GM12878 (cell line): Measurements from ENCODE around the gene PMP22.

ENCODE experiments used
- CHD2 ChIP-seq: IDR thresholded peaks from 2 replicates; pipeline ENCODE4 v1.6.1; 2011; ENCODE audit warnings: low read depth, low read length, improper control_type of control experiment, borderline replicate concordance
- CTCF ChIP-seq, 3 experiments: IDR thresholded peaks in 2 of 3; conservative IDR thresholded peaks in 1 of 3; 2 replicates each; pipeline ENCODE4 v1.5.1; 2011; ENCODE audit warnings: low read depth in 3 of 3, low read length in 3 of 3, mild to moderate bottlenecking in 3 of 3, control low read depth in 2 of 3, moderate library complexity in 2 of 3, inconsistent platforms in 1 of 3, mixed read lengths in 1 of 3; ENCODE audit not compliant: control insufficient read depth in 2 of 3, insufficient read depth in 1 of 3; ENCODE audit errors: extremely low read depth in 1 of 3
- ETV6 ChIP-seq, 2 experiments: fragments of 450-650 bp in 1 of 2; IDR thresholded peaks in 1 of 2; conservative IDR thresholded peaks in 1 of 2; 2 replicates each; pipeline ENCODE4 v1.6.1; 2014; ENCODE audit warnings: antibody characterized with exemption in 1 of 2, borderline replicate concordance in 1 of 2, low read depth in 1 of 2, mild to moderate bottlenecking in 1 of 2, moderate library complexity in 1 of 2
- MEF2A ChIP-seq: IDR thresholded peaks from 2 replicates; pipeline ENCODE4 v1.6.1; 2011; ENCODE audit warnings: low read depth, mild to moderate bottlenecking, low read length, moderate library complexity; ENCODE audit not compliant: insufficient read depth
- NFXL1 ChIP-seq: fragments of 450-650 bp; IDR thresholded peaks from 2 replicates; pipeline ENCODE4 v1.6.1; 2017; ENCODE audit warnings: antibody characterized with exemption, mild to moderate bottlenecking, borderline replicate concordance
- USF1 ChIP-seq: IDR thresholded peaks from 2 replicates; pipeline ENCODE4 v1.6.1; 2011; ENCODE audit warnings: borderline replicate concordance, low read depth, mild to moderate bottlenecking, moderate library complexity, mixed read lengths, low read length; ENCODE audit not compliant: insufficient read depth; ENCODE audit errors: extremely low read length
- ZBTB11 ChIP-seq: fragments of 450-650 bp; formaldehyde crosslinking; IDR thresholded peaks from 2 replicates; pipeline ENCODE4 v1.5.0; 2022; ENCODE audit warnings: mild to moderate bottlenecking, missing genetic modification characterization
- ZNF622 ChIP-seq: fragments of 450-650 bp; IDR thresholded peaks from 2 replicates; pipeline ENCODE4 v1.6.1; 2017; ENCODE audit warnings: mild to moderate bottlenecking, inconsistent platforms

GRCh38 chr17:15181333-15181732 lies 83.8 kb downstream of the PMP22 start:
- TF ChIP-seq NFXL1, result no peak
- TF ChIP-seq ETV6 (conservative IDR thresholded peaks at IDR 0.05 in 1 of 2, IDR thresholded peaks at IDR 0.05 in 1 of 2; ENCODE audit: borderline replicate concordance in 1 of 2, low read depth in 1 of 2), result no peak
- no peak for TF ChIP-seq MEF2A
- TF ChIP-seq ZNF622, result no peak
- TF ChIP-seq ZBTB11 (CRISPR knock-in tag), result no peak
- TF ChIP-seq CTCF (IDR thresholded peaks at IDR 0.05 in 2 of 3, conservative IDR thresholded peaks at IDR 0.05 in 1 of 3; ENCODE audit: control insufficient read depth in 2 of 3, extremely low read depth in 1 of 3, insufficient read depth in 1 of 3, low read depth in 3 of 3, low read length in 3 of 3), result no peak
- no peak for TF ChIP-seq USF1
- TF ChIP-seq CHD2, result no peak
